PFSK-1 (cell line): ENCODE data around the gene RMDN3. TPM values are rescaled to one million over a fixed set of nuclear protein-coding genes. Genes with fewer than 3 reads are reported as not detected.

ENCODE experiments used
- FOXP2 ChIP-seq: optimal IDR thresholded peaks from 2 replicates; pipeline ENCODE3; 2011; ENCODE audit warnings: borderline replicate concordance, control low read depth, inconsistent platforms; ENCODE audit not compliant: insufficient read depth; ENCODE audit errors: extremely low read length, extremely low read depth
- POLR2AphosphoS5 ChIP-seq: IDR thresholded peaks from 2 replicates; pipeline ENCODE4 v1.6.1; 2012; ENCODE audit warnings: low read depth, mild to moderate bottlenecking, control low read depth, low read length, moderate library complexity
- SIN3A ChIP-seq: IDR thresholded peaks from 2 replicates; pipeline ENCODE4 v1.6.1; 2012; ENCODE audit warnings: mild to moderate bottlenecking, low read length, moderate library complexity, borderline replicate concordance; ENCODE audit not compliant: insufficient read depth
- TAF1 ChIP-seq: IDR thresholded peaks from 2 replicates; pipeline ENCODE4 v1.6.1; 2012; ENCODE audit warnings: low read length, control low read depth, borderline replicate concordance; ENCODE audit not compliant: insufficient read depth
- polyA plus RNA-seq: library from polyadenylated mRNA; unstranded; fragments of >200 nt; gene quantifications from one replicate; pipeline ENCODE4 v1.2.1, GENCODE V29; 2012; ENCODE audit warnings: low read depth, missing spikeins; ENCODE audit not compliant: insufficient read length
- TF ChIP-seq, protein P1 (sequence below), 2 experiments: IDR thresholded peaks; 2 replicates each; pipeline versions ENCODE4 v1.6.1 to v1.8.0; 2011 to 2012; ENCODE audit warnings: low read depth in 2 of 2, low read length in 2 of 2, control low read depth in 1 of 2, inconsistent platforms in 1 of 2, mild to moderate bottlenecking in 1 of 2, moderate library complexity in 1 of 2; ENCODE audit not compliant: insufficient read depth in 1 of 2

Gene RMDN3, protein sequence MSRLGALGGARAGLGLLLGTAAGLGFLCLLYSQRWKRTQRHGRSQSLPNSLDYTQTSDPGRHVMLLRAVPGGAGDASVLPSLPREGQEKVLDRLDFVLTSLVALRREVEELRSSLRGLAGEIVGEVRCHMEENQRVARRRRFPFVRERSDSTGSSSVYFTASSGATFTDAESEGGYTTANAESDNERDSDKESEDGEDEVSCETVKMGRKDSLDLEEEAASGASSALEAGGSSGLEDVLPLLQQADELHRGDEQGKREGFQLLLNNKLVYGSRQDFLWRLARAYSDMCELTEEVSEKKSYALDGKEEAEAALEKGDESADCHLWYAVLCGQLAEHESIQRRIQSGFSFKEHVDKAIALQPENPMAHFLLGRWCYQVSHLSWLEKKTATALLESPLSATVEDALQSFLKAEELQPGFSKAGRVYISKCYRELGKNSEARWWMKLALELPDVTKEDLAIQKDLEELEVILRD
- 41.2 TPM for polyA plus RNA-seq

- TF ChIP-seq POLR2AphosphoS5 (peak; percentile 77), SIN3A (peak; percentile 92; the same call in 1 of the 2 replicates), FOXP2 (peak; percentile 97), TAF1 (peak; percentile 73; the same call in 1 of the 2 replicates)
- TF ChIP-seq, protein P1, sequence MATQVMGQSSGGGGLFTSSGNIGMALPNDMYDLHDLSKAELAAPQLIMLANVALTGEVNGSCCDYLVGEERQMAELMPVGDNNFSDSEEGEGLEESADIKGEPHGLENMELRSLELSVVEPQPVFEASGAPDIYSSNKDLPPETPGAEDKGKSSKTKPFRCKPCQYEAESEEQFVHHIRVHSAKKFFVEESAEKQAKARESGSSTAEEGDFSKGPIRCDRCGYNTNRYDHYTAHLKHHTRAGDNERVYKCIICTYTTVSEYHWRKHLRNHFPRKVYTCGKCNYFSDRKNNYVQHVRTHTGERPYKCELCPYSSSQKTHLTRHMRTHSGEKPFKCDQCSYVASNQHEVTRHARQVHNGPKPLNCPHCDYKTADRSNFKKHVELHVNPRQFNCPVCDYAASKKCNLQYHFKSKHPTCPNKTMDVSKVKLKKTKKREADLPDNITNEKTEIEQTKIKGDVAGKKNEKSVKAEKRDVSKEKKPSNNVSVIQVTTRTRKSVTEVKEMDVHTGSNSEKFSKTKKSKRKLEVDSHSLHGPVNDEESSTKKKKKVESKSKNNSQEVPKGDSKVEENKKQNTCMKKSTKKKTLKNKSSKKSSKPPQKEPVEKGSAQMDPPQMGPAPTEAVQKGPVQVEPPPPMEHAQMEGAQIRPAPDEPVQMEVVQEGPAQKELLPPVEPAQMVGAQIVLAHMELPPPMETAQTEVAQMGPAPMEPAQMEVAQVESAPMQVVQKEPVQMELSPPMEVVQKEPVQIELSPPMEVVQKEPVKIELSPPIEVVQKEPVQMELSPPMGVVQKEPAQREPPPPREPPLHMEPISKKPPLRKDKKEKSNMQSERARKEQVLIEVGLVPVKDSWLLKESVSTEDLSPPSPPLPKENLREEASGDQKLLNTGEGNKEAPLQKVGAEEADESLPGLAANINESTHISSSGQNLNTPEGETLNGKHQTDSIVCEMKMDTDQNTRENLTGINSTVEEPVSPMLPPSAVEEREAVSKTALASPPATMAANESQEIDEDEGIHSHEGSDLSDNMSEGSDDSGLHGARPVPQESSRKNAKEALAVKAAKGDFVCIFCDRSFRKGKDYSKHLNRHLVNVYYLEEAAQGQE (IDR thresholded peaks at IDR 0.05; ENCODE audit: insufficient read depth in 1 of 2, low read depth in 2 of 2, low read length in 2 of 2): no peak
These were observed at the start of gene RMDN3 for GRCh38 chr15:40754883-40755811. Gene RMDN3 (minus strand): TSS chr15:40755254. CDS start chr15:40754783, 471 bp downstream.

DNA sequence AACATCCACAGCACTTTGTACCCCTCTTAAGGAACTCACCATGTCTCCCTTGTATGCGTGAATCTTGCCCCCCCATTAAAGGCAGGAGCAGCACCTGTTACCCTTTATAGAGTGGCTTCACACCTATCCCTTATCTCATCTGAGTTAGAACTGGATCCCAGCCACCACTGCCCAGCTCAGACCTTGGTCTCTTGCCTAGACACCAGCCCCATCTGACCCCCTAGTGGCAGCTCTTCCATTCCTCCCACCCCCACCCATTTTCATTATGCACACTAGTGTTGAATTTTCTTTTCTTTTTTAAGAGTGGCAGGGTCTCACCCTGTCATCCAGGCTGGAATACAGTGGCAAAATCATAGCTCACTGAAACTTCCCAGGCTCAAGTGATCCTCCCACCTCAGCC is 48.6 kb upstream of the RMDN3 start:
- no peak for TF ChIP-seq SIN3A
- TF ChIP-seq FOXP2: no peak
- TF ChIP-seq TAF1: no peak
- TF ChIP-seq, protein P1 (IDR thresholded peaks at IDR 0.05; ENCODE audit: insufficient read depth in 1 of 2, low read depth in 2 of 2, low read length in 2 of 2): no peak
- no peak for TF ChIP-seq POLR2AphosphoS5

- TF ChIP-seq, protein P1 (IDR thresholded peaks at IDR 0.05; ENCODE audit: insufficient read depth in 1 of 2, low read depth in 2 of 2, low read length in 2 of 2): no peak
- TF ChIP-seq POLR2AphosphoS5 (no peak), TAF1 (no peak), SIN3A (no peak), FOXP2 (no peak)
These were observed 48.0 kb upstream of the RMDN3 start for GRCh38 chr15:40803076-40803475.

DNA sequence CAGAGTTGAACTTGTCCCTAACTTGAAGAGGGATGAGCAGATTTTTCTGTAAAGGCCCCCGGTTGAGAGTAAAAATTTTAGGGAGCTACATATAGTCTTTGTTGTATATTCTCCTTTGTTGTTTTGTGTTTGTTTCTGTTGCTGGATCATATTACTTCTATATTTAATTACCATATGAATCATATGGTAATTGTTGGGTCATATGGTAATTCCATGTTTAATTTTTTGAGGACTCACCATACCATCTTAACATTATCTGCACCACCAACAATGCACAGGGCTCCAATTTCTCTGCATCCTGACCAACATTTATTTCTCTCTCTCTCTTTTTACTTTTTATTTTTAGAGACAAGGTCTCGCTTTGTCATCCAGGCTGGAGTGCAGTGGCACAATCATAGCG is 44.5 kb upstream of the RMDN3 start:
- TF ChIP-seq, protein P1 (IDR thresholded peaks at IDR 0.05; ENCODE audit: insufficient read depth in 1 of 2, low read depth in 2 of 2, low read length in 2 of 2): no peak
- TF ChIP-seq TAF1 (no peak), SIN3A (no peak), POLR2AphosphoS5 (no peak), FOXP2 (no peak)
